ENCODE results near the gene SOX6. TPM values are rescaled to one million over a fixed set of nuclear protein-coding genes. Genes with fewer than 3 reads are reported as not detected.
"Not testable (repeated sequence)": the region's sequence is repeated elsewhere in the genome, so short reads cannot be mapped to it uniquely, and the experiment has no call there.

Gene SOX6
- total RNA-seq, 1 experiment from 2014 or later = not detected

DNA sequence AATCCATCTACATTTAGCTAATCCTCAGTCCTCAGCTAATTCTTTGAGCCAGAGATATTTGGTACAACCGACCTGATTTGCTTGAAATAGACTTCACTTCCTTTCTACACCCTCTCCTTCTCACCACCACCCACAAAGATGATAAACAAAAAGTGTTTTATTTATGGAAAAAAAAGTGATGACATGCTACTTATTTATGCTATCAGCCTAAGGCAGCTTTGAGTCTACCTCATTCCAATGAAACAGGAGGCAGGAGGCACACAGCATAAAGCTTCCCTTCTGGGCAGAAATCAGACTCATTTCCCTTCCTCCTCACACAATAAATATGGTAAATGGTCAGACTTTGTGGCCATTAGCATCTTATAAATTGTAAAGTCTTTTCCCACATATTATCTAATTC, 325.7 kb downstream of the SOX6 start:
- no peak for DNase-seq
- H3K4ac ChIP-seq (ENCODE audit: low read depth, low read length) = no peak overlapping the region
- no peak overlapping the region for H4K8ac ChIP-seq (replicated peaks; ENCODE audit: insufficient read length, low read depth, low read length)
- H2BK120ac ChIP-seq (ENCODE audit: low read depth, low read length, poor library complexity, severe bottlenecking) = no peak overlapping the region
- H3K4me2 ChIP-seq (ENCODE audit: insufficient read depth, insufficient read length, low read length) = no peak overlapping the region
- H3K23me2 ChIP-seq (ENCODE audit: insufficient read length, low read depth, low read length, poor library complexity, severe bottlenecking) = no peaks in the 10 kb centered on the region
- H3K4me1 ChIP-seq (ENCODE audit: insufficient read depth, low read length) = no peaks in the 10 kb centered on the region
- no peak overlapping the region for H3K27ac ChIP-seq (ENCODE audit: insufficient read length, low read depth, low read length)
- H3K4me1 Mint-ChIP-seq = peaks cover 11% of the 10 kb centered on the region in 2 experiments
- no peak overlapping the region for H3K9ac ChIP-seq (ENCODE audit: extremely low read depth, insufficient read length, low read length)
- H4K5ac ChIP-seq (ENCODE audit: insufficient read length, low read depth, low read length) = no peak overlapping the region
- no peaks in the 10 kb centered on the region for H3K27me3 ChIP-seq (ENCODE audit: insufficient read depth, low read length)
- no peaks in the 10 kb centered on the region for H4K20me1 ChIP-seq (ENCODE audit: control insufficient read depth, insufficient read depth, insufficient read length)
- no peak overlapping the region for H2BK5ac ChIP-seq (ENCODE audit: insufficient read length, low read length)
- H2BK20ac ChIP-seq (ENCODE audit: low read depth, low read length, poor library complexity, severe bottlenecking) = no peak overlapping the region
- H3K9me3 Mint-ChIP-seq = no peaks in the 10 kb centered on the region
- H3K18ac ChIP-seq (ENCODE audit: insufficient read length, low read depth, low read length) = no peak overlapping the region
- H3K36me3 Mint-ChIP-seq (ENCODE audit: insufficient read depth in 1 of 3, low read depth in 3 of 3) = no peaks in the 10 kb centered on the region
- no peak overlapping the region for H3K27ac Mint-ChIP-seq
- no peak overlapping the region for H3K14ac ChIP-seq (ENCODE audit: insufficient read depth, low read length)
- H2AK5ac ChIP-seq (ENCODE audit: insufficient read length, low read length) = no peak overlapping the region
- no peaks in the 10 kb centered on the region; the same call in 1 of the 2 replicates for H3K27me3 Mint-ChIP-seq (ENCODE audit: low read depth)
- no peaks in the 10 kb centered on the region for H3K79me1 ChIP-seq (ENCODE audit: insufficient read depth, low read depth, low read length, poor library complexity, severe bottlenecking)
- no peak overlapping the region for H2BK15ac ChIP-seq (ENCODE audit: low read depth, low read length)
- no peaks in the 10 kb centered on the region for H3K79me2 ChIP-seq (ENCODE audit: insufficient read depth, low read length)
- no peak overlapping the region for H2AFZ ChIP-seq (ENCODE audit: low read length)
- H2BK12ac ChIP-seq (ENCODE audit: insufficient read length, low read depth, low read length) = no peak overlapping the region
- no peak overlapping the region for H3K23ac ChIP-seq (ENCODE audit: insufficient read length, low read depth, low read length)
- H3K4me3 Mint-ChIP-seq = no peak overlapping the region
- TF ChIP-seq, protein P1, sequence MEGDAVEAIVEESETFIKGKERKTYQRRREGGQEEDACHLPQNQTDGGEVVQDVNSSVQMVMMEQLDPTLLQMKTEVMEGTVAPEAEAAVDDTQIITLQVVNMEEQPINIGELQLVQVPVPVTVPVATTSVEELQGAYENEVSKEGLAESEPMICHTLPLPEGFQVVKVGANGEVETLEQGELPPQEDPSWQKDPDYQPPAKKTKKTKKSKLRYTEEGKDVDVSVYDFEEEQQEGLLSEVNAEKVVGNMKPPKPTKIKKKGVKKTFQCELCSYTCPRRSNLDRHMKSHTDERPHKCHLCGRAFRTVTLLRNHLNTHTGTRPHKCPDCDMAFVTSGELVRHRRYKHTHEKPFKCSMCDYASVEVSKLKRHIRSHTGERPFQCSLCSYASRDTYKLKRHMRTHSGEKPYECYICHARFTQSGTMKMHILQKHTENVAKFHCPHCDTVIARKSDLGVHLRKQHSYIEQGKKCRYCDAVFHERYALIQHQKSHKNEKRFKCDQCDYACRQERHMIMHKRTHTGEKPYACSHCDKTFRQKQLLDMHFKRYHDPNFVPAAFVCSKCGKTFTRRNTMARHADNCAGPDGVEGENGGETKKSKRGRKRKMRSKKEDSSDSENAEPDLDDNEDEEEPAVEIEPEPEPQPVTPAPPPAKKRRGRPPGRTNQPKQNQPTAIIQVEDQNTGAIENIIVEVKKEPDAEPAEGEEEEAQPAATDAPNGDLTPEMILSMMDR (conservative IDR thresholded peaks at IDR 0.05) = no peak
- no peak overlapping the region for H3K56ac ChIP-seq (ENCODE audit: insufficient read length, low read depth, low read length)
- H4K91ac ChIP-seq (ENCODE audit: insufficient read length, low read depth, low read length) = no peak overlapping the region
- no peaks in the 10 kb centered on the region for H3K9me3 ChIP-seq (ENCODE audit: control insufficient read depth, low read depth, low read length)
- no peak overlapping the region for H3T11ph ChIP-seq (ENCODE audit: low read length)
- WGBS (ENCODE audit: extremely low coverage, insufficient read length, low lambda C conversion rate) = no CpG with 5 or more reads among the region's 1 CpG

DNA sequence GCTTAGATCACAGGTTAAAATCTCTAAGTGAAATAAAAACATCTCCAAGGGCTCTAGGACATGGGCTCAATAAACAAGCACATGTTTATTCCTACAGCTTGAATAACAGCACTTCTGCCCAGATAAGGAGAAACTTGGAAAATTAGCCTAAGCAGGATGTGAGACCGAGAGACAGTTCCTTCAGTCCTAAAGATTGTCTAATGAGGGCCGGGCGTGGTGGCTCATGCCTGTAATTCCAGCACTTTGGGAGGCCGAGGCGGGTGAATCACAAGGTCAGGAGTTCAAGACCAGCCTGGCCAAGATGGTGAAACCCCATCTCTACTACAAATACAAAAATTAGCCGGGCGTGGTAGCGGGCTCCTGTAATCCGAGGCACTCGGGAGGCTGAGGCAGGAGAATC, 327.2 kb downstream of the SOX6 start:
- H4K91ac ChIP-seq (ENCODE audit: insufficient read length, low read depth, low read length) = not testable (repeated sequence)

More for the DNA sequence above, 327.2 kb downstream of the SOX6 start:
- H3K27ac ChIP-seq (ENCODE audit: insufficient read length, low read depth, low read length); H4K20me1 ChIP-seq (ENCODE audit: control insufficient read depth, insufficient read depth, insufficient read length); H2AK5ac ChIP-seq (ENCODE audit: insufficient read length, low read length); H3K56ac ChIP-seq (ENCODE audit: insufficient read length, low read depth, low read length); H3K18ac ChIP-seq (ENCODE audit: insufficient read length, low read depth, low read length); H3K14ac ChIP-seq (ENCODE audit: insufficient read depth, low read length); H3K36me3 Mint-ChIP-seq (ENCODE audit: insufficient read depth in 1 of 3, low read depth in 3 of 3); DNase-seq; H4K8ac ChIP-seq (replicated peaks; ENCODE audit: insufficient read length, low read depth, low read length); H3K9ac ChIP-seq (ENCODE audit: extremely low read depth, insufficient read length, low read length); H3K27me3 Mint-ChIP-seq (ENCODE audit: low read depth); H3K9me3 ChIP-seq (ENCODE audit: control insufficient read depth, low read depth, low read length); H3K4ac ChIP-seq (ENCODE audit: low read depth, low read length); H4K5ac ChIP-seq (ENCODE audit: insufficient read length, low read depth, low read length); H3K27ac Mint-ChIP-seq; H3K4me3 Mint-ChIP-seq; H3K79me2 ChIP-seq (ENCODE audit: insufficient read depth, low read length); H2BK15ac ChIP-seq (ENCODE audit: low read depth, low read length); H2BK5ac ChIP-seq (ENCODE audit: insufficient read length, low read length); H2BK20ac ChIP-seq (ENCODE audit: low read depth, low read length, poor library complexity, severe bottlenecking); H3T11ph ChIP-seq (ENCODE audit: low read length); H3K23ac ChIP-seq (ENCODE audit: insufficient read length, low read depth, low read length); H2BK12ac ChIP-seq (ENCODE audit: insufficient read length, low read depth, low read length); H3K4me2 ChIP-seq (ENCODE audit: insufficient read depth, insufficient read length, low read length); H2AFZ ChIP-seq (ENCODE audit: low read length); H2BK120ac ChIP-seq (ENCODE audit: low read depth, low read length, poor library complexity, severe bottlenecking); H3K4me1 ChIP-seq (ENCODE audit: insufficient read depth, low read length); H3K23me2 ChIP-seq (ENCODE audit: insufficient read length, low read depth, low read length, poor library complexity, severe bottlenecking); H3K27me3 ChIP-seq (ENCODE audit: insufficient read depth, low read length); H3K9me3 Mint-ChIP-seq; H3K79me1 ChIP-seq (ENCODE audit: insufficient read depth, low read depth, low read length, poor library complexity, severe bottlenecking): not testable (repeated sequence)
- WGBS (ENCODE audit: extremely low coverage, insufficient read length, low lambda C conversion rate) = no CpG with 5 or more reads among the region's 10 CpGs
- peaks cover 11% of the 10 kb centered on the region in 2 experiments for H3K4me1 Mint-ChIP-seq
